Fibroblast of lung (primary cell): ENCODE data around the gene LRRC55. TPM values are rescaled to one million over a fixed set of nuclear protein-coding genes. Genes with fewer than 3 reads are reported as not detected.
A peak's percentile ranks its signal among the peaks of the same experiment; 100 is the strongest.

ENCODE experiments used
- DNase-seq, 2 donors: peaks; one replicate each; pipeline versions ENCODE4 v3.0.0 to v3.0.0-alpha.2; 2010; ENCODE audit warnings: low read depth in 2 of 2
- H2AFZ ChIP-seq: 2 replicates; pipeline ENCODE4 v1.5.1; 2012; ENCODE audit warnings: low read length, control low read depth, inconsistent platforms
- H3K27ac ChIP-seq: 2 replicates; pipeline ENCODE4 v1.5.1; 2011; ENCODE audit warnings: low read length, control low read depth; ENCODE audit not compliant: insufficient read depth
- H3K27me3 ChIP-seq: 2 replicates; pipeline ENCODE4 v1.5.1; 2011; ENCODE audit warnings: mild to moderate bottlenecking, low read length; ENCODE audit not compliant: control insufficient read depth, insufficient read depth
- H3K36me3 ChIP-seq: 2 replicates; pipeline ENCODE4 v1.5.1; 2011; ENCODE audit warnings: low read length; ENCODE audit not compliant: control insufficient read depth, insufficient read depth
- H3K4me1 ChIP-seq: 2 replicates; pipeline ENCODE4 v1.5.1; 2011; ENCODE audit warnings: low read length; ENCODE audit not compliant: control insufficient read depth, insufficient read depth; ENCODE audit errors: extremely low read depth
- H3K4me2 ChIP-seq: 2 replicates; pipeline ENCODE4 v1.5.1; 2011; ENCODE audit warnings: low read length, control low read depth; ENCODE audit not compliant: insufficient read depth; ENCODE audit errors: extremely low read depth
- H3K4me3 ChIP-seq, 4 experiments: fragments of 200-600 bp in 1 of 4; sonication (generic) in 1 of 4; replicated peaks in 1 of 4; 2 replicates each; pipeline ENCODE4 v1.5.1; 2011 to 2016; ENCODE audit warnings: low read length in 4 of 4, low read depth in 3 of 4, mild to moderate bottlenecking in 3 of 4, control low read depth in 2 of 4, inconsistent platforms in 1 of 4, mixed read lengths in 1 of 4; ENCODE audit not compliant: insufficient read depth in 1 of 4; ENCODE audit errors: control extremely low read depth in 1 of 4
- H3K79me2 ChIP-seq: 2 replicates; pipeline ENCODE4 v1.5.1; 2012; ENCODE audit warnings: mild to moderate bottlenecking, low read length, inconsistent platforms; ENCODE audit not compliant: control insufficient read depth, insufficient read depth
- H3K9ac ChIP-seq: 2 replicates; pipeline ENCODE4 v1.5.1; 2011; ENCODE audit warnings: mild to moderate bottlenecking, low read length, control low read depth; ENCODE audit not compliant: insufficient read depth
- H3K9me3 ChIP-seq: 2 replicates; pipeline ENCODE4 v1.5.1; 2012; ENCODE audit warnings: low read depth, low read length; ENCODE audit not compliant: control insufficient read depth, insufficient read depth
- H4K20me1 ChIP-seq: 2 replicates; pipeline ENCODE4 v1.5.1; 2011; ENCODE audit warnings: low read length; ENCODE audit not compliant: control insufficient read depth, insufficient read depth; ENCODE audit errors: extremely low read depth
- EZH2 ChIP-seq: IDR thresholded peaks from 2 replicates; pipeline ENCODE4 v1.5.1; 2012; ENCODE audit warnings: low read length, control low read depth, mild to moderate bottlenecking; ENCODE audit errors: missing control alignments
- polyA plus RNA-seq, 2 donors: library from polyadenylated mRNA; depleted of rRNA in 1 of 2; stranded (reverse) in 1 of 2; unstranded in 1 of 2; fragments of >200 nt; gene quantifications; 2 replicates each; pipeline ENCODE4 v1.2.1, GENCODE V29; 2011 to 2012; ENCODE audit warnings: missing spikeins in 1 of 2
- total RNA-seq: library from RNA; depleted of rRNA; stranded (reverse); fragments of >200 nt; gene quantifications from 2 replicates; pipeline ENCODE4 v1.2.1, GENCODE V29; 2014
- TF ChIP-seq, protein P1 (sequence below), 2 donors: IDR thresholded peaks in 1 of 2; conservative IDR thresholded peaks in 1 of 2; 1 replicate in 1 of 2; 2 replicates in 1 of 2; pipeline ENCODE4 v1.5.1; 2011 to 2012; ENCODE audit warnings: low read length in 2 of 2, control low read depth in 1 of 2, inconsistent platforms in 1 of 2, low read depth in 1 of 2, mild to moderate bottlenecking in 1 of 2

The LRRC55 gene
- total and polyA plus RNA-seq, 2 donors (not counting 1 experiment from before 2014, with no cell fraction given) = not detected

DNA sequence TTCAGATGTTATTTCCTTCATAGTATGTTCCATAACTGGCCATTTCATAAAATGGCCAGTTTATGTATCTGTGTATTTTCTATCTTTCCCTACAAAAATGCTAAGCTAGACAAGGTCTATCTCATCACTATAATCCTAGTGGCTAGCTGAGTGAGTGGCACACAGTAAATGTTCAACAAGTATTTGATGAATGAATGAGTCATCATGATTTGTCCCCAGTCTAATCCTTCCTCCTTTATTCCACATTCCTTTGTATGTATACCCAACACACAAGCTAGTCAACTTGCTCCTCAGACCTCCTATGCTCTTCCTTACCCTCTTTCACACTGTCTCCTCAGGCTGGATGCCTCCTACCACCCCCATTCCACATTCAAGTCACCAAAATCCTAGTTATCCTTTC, 42.8 kb downstream of the LRRC55 start:
- no peaks in the 10 kb centered on the region for H3K4me1 ChIP-seq
- no peaks in the 10 kb centered on the region for H3K36me3 ChIP-seq
- H3K4me3 ChIP-seq = no peak overlapping the region
- no peaks in the 10 kb centered on the region for H4K20me1 ChIP-seq
- no peaks in the 10 kb centered on the region for H3K79me2 ChIP-seq
- no peak overlapping the region for H3K9ac ChIP-seq
- H3K4me2 ChIP-seq = no peak overlapping the region
- TF ChIP-seq EZH2 = no peak
- TF ChIP-seq, protein P1, sequence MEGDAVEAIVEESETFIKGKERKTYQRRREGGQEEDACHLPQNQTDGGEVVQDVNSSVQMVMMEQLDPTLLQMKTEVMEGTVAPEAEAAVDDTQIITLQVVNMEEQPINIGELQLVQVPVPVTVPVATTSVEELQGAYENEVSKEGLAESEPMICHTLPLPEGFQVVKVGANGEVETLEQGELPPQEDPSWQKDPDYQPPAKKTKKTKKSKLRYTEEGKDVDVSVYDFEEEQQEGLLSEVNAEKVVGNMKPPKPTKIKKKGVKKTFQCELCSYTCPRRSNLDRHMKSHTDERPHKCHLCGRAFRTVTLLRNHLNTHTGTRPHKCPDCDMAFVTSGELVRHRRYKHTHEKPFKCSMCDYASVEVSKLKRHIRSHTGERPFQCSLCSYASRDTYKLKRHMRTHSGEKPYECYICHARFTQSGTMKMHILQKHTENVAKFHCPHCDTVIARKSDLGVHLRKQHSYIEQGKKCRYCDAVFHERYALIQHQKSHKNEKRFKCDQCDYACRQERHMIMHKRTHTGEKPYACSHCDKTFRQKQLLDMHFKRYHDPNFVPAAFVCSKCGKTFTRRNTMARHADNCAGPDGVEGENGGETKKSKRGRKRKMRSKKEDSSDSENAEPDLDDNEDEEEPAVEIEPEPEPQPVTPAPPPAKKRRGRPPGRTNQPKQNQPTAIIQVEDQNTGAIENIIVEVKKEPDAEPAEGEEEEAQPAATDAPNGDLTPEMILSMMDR (conservative IDR thresholded peaks at IDR 0.05 in 1 of 2, IDR thresholded peaks at IDR 0.05 in 1 of 2; ENCODE audit: low read depth in 1 of 2, low read length in 2 of 2) = no peak
- peak in 1 of 2 donors; percentile 61 for DNase-seq
- no peak overlapping the region for H2AFZ ChIP-seq
- H3K27me3 ChIP-seq = peaks cover 2% of the 10 kb centered on the region
- H3K27ac ChIP-seq = no peak overlapping the region
- H3K9me3 ChIP-seq = no peaks in the 10 kb centered on the region

DNA sequence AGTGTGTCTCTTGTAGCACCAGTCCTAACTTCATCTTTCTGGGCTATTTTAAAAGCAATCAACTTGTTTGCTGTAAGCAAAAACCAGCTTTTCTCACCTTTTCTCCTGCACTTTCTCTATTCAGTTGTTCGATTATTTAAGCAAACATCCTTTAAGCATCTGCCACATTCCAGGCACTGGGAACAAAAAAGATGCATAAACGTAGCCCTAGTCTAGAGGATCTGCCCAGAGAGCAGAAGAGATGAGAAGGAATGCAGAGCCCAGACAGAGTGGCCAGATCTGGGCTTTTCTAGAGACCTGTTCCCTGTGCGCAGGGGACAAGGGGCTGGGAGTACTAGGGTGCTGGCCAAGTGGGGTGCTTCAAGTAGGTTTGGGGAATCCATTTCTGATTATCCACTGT, 46.8 kb downstream of the LRRC55 start:
- Histone ChIP-seq H3K79me2 (no peaks in the 10 kb centered on the region), H2AFZ (no peak overlapping the region), H3K4me1 (no peaks in the 10 kb centered on the region), H3K27me3 (peaks cover 12% of the 10 kb centered on the region), H3K9me3 (no peaks in the 10 kb centered on the region), H3K27ac (no peak overlapping the region), H4K20me1 (no peaks in the 10 kb centered on the region), H3K9ac (no peak overlapping the region), H3K36me3 (no peaks in the 10 kb centered on the region), H3K4me3 (no peak overlapping the region), H3K4me2 (no peak overlapping the region)
- DNase-seq = no peak
- TF ChIP-seq EZH2 = no peak
- TF ChIP-seq, protein P1 (conservative IDR thresholded peaks at IDR 0.05 in 1 of 2, IDR thresholded peaks at IDR 0.05 in 1 of 2; ENCODE audit: low read depth in 1 of 2, low read length in 2 of 2) = no peak

DNA sequence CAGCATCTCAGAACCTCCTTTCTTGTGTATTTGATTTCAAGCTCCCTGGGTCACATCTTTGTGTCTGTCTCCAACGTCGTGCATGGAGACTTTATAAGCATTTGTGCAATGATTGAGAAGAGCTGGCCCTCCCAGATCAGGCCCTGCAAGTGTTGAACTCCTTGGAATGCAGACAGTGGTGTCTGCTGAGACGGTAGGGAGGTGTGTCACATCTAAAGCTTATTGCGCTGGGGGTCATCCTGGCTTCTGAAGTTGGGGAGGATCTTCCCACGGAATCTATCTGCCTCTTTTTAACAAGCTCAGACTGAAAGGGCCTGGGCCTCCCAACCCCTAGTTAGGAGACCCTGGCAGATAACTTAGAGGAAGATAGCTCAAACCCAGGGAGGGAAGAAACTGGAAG, 48.6 kb downstream of the LRRC55 start:
- Histone ChIP-seq H3K27ac (no peak overlapping the region), H3K36me3 (no peaks in the 10 kb centered on the region), H3K9me3 (no peaks in the 10 kb centered on the region), H3K4me3 (no peak overlapping the region), H2AFZ (no peak overlapping the region), H3K79me2 (no peaks in the 10 kb centered on the region), H3K4me2 (no peak overlapping the region), H3K27me3 (peaks cover 13% of the 10 kb centered on the region), H3K9ac (no peak overlapping the region), H3K4me1 (no peaks in the 10 kb centered on the region), H4K20me1 (no peaks in the 10 kb centered on the region)
- TF ChIP-seq, protein P1 (conservative IDR thresholded peaks at IDR 0.05 in 1 of 2, IDR thresholded peaks at IDR 0.05 in 1 of 2; ENCODE audit: low read depth in 1 of 2, low read length in 2 of 2) = no peak
- TF ChIP-seq EZH2 = no peak
- DNase-seq = no peak
